Stomach (tissue), 4 donors: ENCODE measurements around the gene KCNQ1.

Source experiments
- CTCF ChIP-seq, 7 experiments: fragments of 450-650 bp in 4 of 7; fragments of 200-600 bp in 3 of 7; sonication (generic) in 3 of 7; IDR thresholded peaks; one replicate each; pipeline ENCODE4 v1.5.1; 2016 to 2019; ENCODE audit warnings: antibody characterized with exemption in 7 of 7, control low read depth in 2 of 7, mild to moderate bottlenecking in 1 of 7
- POLR2AphosphoS5 ChIP-seq, 3 donors: sonication (generic); formaldehyde crosslinking; IDR thresholded peaks; one replicate each; pipeline ENCODE4 v1.6.1; 2016; ENCODE audit warnings: antibody characterized with exemption in 3 of 3

DNA sequence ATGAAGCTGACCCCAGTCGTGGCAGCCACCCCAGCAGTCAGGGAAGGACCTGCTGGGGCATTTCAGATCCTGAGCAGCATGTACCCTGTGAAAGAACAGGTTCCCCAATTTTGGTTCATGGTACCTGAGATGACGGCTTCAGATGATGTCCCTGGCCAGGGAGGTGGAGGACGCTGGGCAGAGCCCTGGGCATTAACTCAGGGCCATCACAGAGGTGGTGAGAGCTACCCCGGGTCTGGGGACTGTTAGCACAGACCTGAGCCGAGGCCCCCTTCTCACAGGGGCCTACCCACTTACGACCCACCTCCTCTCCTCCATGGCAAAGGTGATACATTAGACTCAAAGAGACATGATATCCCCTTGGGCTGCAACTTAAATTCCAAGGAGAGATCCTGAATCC, 372.6 kb downstream of the KCNQ1 start:
- TF ChIP-seq POLR2AphosphoS5 (IDR thresholded peaks at IDR 0.05): no peak
- no peak for TF ChIP-seq CTCF (IDR thresholded peaks at IDR 0.05)
